ENCODE results near the gene IGFBP4.
A peak's percentile ranks its signal among the peaks of the same experiment; 100 is the strongest.

IGFBP4 gene

GRCh38 chr17:40493697-40494096 is 50.4 kb downstream of the IGFBP4 start:
- no peak for DNase-seq

GRCh38 chr17:40495140-40495539 is 51.9 kb downstream of the IGFBP4 start:
- no peak for DNase-seq

GRCh38 chr17:40496170-40496569 is 52.9 kb downstream of the IGFBP4 start:
- DNase-seq: no peak

- DNase-seq: no peak
These were observed 53.6 kb downstream of the IGFBP4 start for GRCh38 chr17:40496634-40497420.

- DNase-seq: no peak
These were observed 54.4 kb downstream of the IGFBP4 start for GRCh38 chr17:40497695-40498094.

- DNase-seq: peak in 1 of 2 experiments; percentile 37
These were observed 55.2 kb downstream of the IGFBP4 start for GRCh38 chr17:40498281-40499084.

GRCh38 chr17:40499551-40500189 is 56.4 kb downstream of the IGFBP4 start:
- DNase-seq: peak; percentile 60 to 64

- no peak for DNase-seq
These were observed 56.9 kb downstream of the IGFBP4 start for GRCh38 chr17:40500190-40500589.

GRCh38 chr17:40500709-40501108 is 57.5 kb downstream of the IGFBP4 start:
- DNase-seq: no peak

GRCh38 chr17:40501499-40501911 is 58.3 kb downstream of the IGFBP4 start, which contains the start of gene TNS4:
Gene TNS4 (minus strand): TSS chr17:40501623. CDS start chr17:40496425, 5,198 bp downstream.
- DNase-seq: no peak

- DNase-seq: no peak
These were observed 59.5 kb downstream of the IGFBP4 start for GRCh38 chr17:40502716-40503115.

GRCh38 chr17:40503154-40503553 is 59.9 kb downstream of the IGFBP4 start:
- DNase-seq: no peak

GRCh38 chr17:40506786-40507185 is 63.5 kb downstream of the IGFBP4 start:
- no peak for DNase-seq

All from NCI-H2081 (cell line).